HepG2 (cell line): Measurements from ENCODE around the gene DYRK2. TPM values are rescaled to one million over a fixed set of nuclear protein-coding genes. Genes with fewer than 3 reads are reported as not detected.

ENCODE experiments used
- ATAC-seq: fragments of 200-7000 bp; cut with Tn5 transposase; 3 replicates; pipeline ENCODE4 v1.9.1; 2020; ENCODE audit warnings: mild to moderate bottlenecking, moderate library complexity
- BruUV-seq: library from RNA; stranded (reverse); fragments of 400-500 nt; replicated peaks from 2 replicates; lab custom pipeline; 2021; lab: Mats Ljungman, UMichigan
- CTCF ChIA-PET: fragments of 300-600 bp; formaldehyde crosslinking; extraction: SDS; loops from one replicate; lab custom pipeline; 2021; ENCODE audit warnings: low total read pairs, inconsistent platforms, low intra/inter-chr PET ratio; lab: Yijun Ruan, JAX
- POLR2A ChIA-PET: fragments of 350-600 bp; sonication (Branson Sonifier 250); formaldehyde crosslinking; loops from one replicate; lab custom pipeline; 2020; ENCODE audit warnings: antibody characterized with exemption, inconsistent platforms; lab: Yijun Ruan, JAX
- DNase-seq: peaks from one replicate; pipeline ENCODE4 v3.0.0-alpha.2; 2015; ENCODE audit warnings: low spot score
- FAIRE-seq: peaks from 3 replicates; lab custom pipeline; 2011; peaks lifted over from hg19 to GRCh38; lab: Jason Lieb, UNC
- H2AFZ ChIP-seq: one replicate; pipeline ENCODE4 v1.6.1; 2011; ENCODE audit warnings: low read length, inconsistent platforms
- H3K27ac ChIP-seq: fragments of 300-600 bp; 3 replicates; pipeline ENCODE4 v1.8.0; 2011; ENCODE audit warnings: mixed run types, mild to moderate bottlenecking, mixed read lengths, low read length, inconsistent platforms; ENCODE audit not compliant: insufficient read depth; ENCODE audit errors: extremely low read length
- H3K27me3 ChIP-seq, 2 experiments: fragments of 200-600 bp in 1 of 2; 2 replicates in 1 of 2; 3 replicates in 1 of 2; pipeline versions ENCODE4 v1.6.0 to v1.8.0; 2011; ENCODE audit warnings: low read length in 2 of 2, mild to moderate bottlenecking in 2 of 2, moderate library complexity in 2 of 2, inconsistent platforms in 1 of 2; ENCODE audit not compliant: insufficient read depth in 2 of 2, control insufficient read depth in 1 of 2
- H3K36me3 ChIP-seq, 2 experiments: fragments of 200-600 bp in 1 of 2; replicated peaks in 1 of 2; 2 replicates in 1 of 2; 3 replicates in 1 of 2; pipeline versions ENCODE4 v1.5.1 to v1.8.0; 2011; ENCODE audit warnings: low read length in 2 of 2, inconsistent platforms in 1 of 2; ENCODE audit not compliant: insufficient read depth in 2 of 2, control insufficient read depth in 1 of 2
- H3K4me1 ChIP-seq: 2 replicates; pipeline ENCODE4 v1.5.1; 2012; ENCODE audit warnings: low read length, inconsistent platforms; ENCODE audit not compliant: insufficient read depth
- H3K4me2 ChIP-seq: 2 replicates; pipeline ENCODE4 v1.6.0; 2011; ENCODE audit warnings: low read depth, low read length, inconsistent platforms
- H3K4me3 ChIP-seq, 3 experiments: fragments of 200-600 bp in 1 of 3; sonication (generic), shearing (Covaris generic) in 1 of 3; replicated peaks in 1 of 3; 2 replicates each; pipeline ENCODE4 v1.5.1; 2011 to 2016; ENCODE audit warnings: low read length in 3 of 3, inconsistent platforms in 2 of 3, low read depth in 2 of 3, mild to moderate bottlenecking in 2 of 3, control low read depth in 1 of 3, mixed read lengths in 1 of 3; ENCODE audit not compliant: insufficient read depth in 1 of 3
- H3K79me2 ChIP-seq: one replicate; pipeline ENCODE4 v1.6.1; 2011; ENCODE audit warnings: low read length, inconsistent platforms; ENCODE audit not compliant: insufficient read depth
- H3K9ac ChIP-seq: 2 replicates; pipeline ENCODE4 v1.6.0; 2011; ENCODE audit warnings: mild to moderate bottlenecking, low read depth, low read length, inconsistent platforms; ENCODE audit not compliant: insufficient read depth
- H3K9me3 ChIP-seq: 2 replicates; pipeline ENCODE4 v1.5.1; 2012; ENCODE audit warnings: mild to moderate bottlenecking, low read length
- H4K20me1 ChIP-seq: 2 replicates; pipeline ENCODE4 v1.6.0; 2011; ENCODE audit warnings: inconsistent platforms, mild to moderate bottlenecking, low read length, moderate library complexity; ENCODE audit not compliant: insufficient read depth
- DDIT3 ChIP-seq: sonication (generic); formaldehyde crosslinking; IDR thresholded peaks from 2 replicates; pipeline ENCODE4 v1.4.0; 2020; ENCODE audit warnings: mild to moderate bottlenecking, missing genetic modification reagents
- FLYWCH1 ChIP-seq: sonication (generic); formaldehyde crosslinking; IDR thresholded peaks from 2 replicates; pipeline ENCODE4 v1.8.1; 2023; ENCODE audit warnings: mild to moderate bottlenecking, missing genetic modification reagents
- GRHL1 ChIP-seq: sonication (generic); formaldehyde crosslinking; conservative IDR thresholded peaks from 2 replicates; pipeline ENCODE4 v1.8.0; 2022; ENCODE audit warnings: missing genetic modification reagents
- NRL ChIP-seq: sonication (generic); formaldehyde crosslinking; IDR thresholded peaks from 2 replicates; pipeline ENCODE4 v1.5.0; 2020; ENCODE audit warnings: missing genetic modification reagents, mild to moderate bottlenecking, moderate library complexity, borderline replicate concordance
- RAD51 ChIP-seq: fragments of 450-650 bp; IDR thresholded peaks from 2 replicates; pipeline ENCODE4 v1.6.1; 2016; ENCODE audit warnings: borderline replicate concordance
- RCOR2 ChIP-seq: IDR thresholded peaks from 2 replicates; pipeline ENCODE4 v1.6.1; 2016; ENCODE audit warnings: missing biosample characterization, missing genetic modification reagents
- RXRA ChIP-seq: sonication (generic); formaldehyde crosslinking; IDR thresholded peaks from 2 replicates; pipeline ENCODE4 v1.5.1; 2020; ENCODE audit warnings: missing genetic modification reagents
- SRY ChIP-seq: sonication (generic); formaldehyde crosslinking; IDR thresholded peaks from 2 replicates; pipeline ENCODE4 v1.8.0; 2022; ENCODE audit warnings: mild to moderate bottlenecking, missing genetic modification reagents
- TSC22D2 ChIP-seq: sonication (generic); formaldehyde crosslinking; IDR thresholded peaks from 2 replicates; pipeline ENCODE4 v1.5.1; 2020; ENCODE audit warnings: missing genetic modification reagents, mild to moderate bottlenecking, borderline replicate concordance
- ZNF441 ChIP-seq: sonication (generic); formaldehyde crosslinking; IDR thresholded peaks from 2 replicates; pipeline ENCODE4 v1.7.0; 2021; ENCODE audit warnings: missing genetic modification reagents, borderline replicate concordance
- ZNF543 ChIP-seq: sonication (generic); formaldehyde crosslinking; IDR thresholded peaks from 2 replicates; pipeline ENCODE4 v1.4.0; 2020; ENCODE audit warnings: mild to moderate bottlenecking, missing genetic modification reagents
- WGBS: methylation state at CpG from one replicate; pipeline ENCODE4 v1.1.6; 2017; ENCODE audit warnings: low lambda C conversion rate; 5-methylcytosine and 5-hydroxymethylcytosine counted together
- in situ Hi-C: cut with HindIII; loops from 2 replicates; pipeline ENCODE4 v1.10.0; 2017; ENCODE audit warnings: low pct_unique_long_range_greater_than_20kb; ENCODE audit not compliant: extremely low pct_ligation_motif_present
- intact Hi-C: fragments of 100-400 bp; cut with micrococcal nuclease; formaldehyde crosslinking; loops from one replicate; pipeline ENCODE4 v1.10.0; 2022; ENCODE audit not compliant: unreplicated experiment
- polyA plus RNA-seq, 8 experiments: library from polyadenylated mRNA; depleted of rRNA in 3 of 8; stranded (reverse) in 7 of 8; unstranded in 1 of 8; fragments of >200 nt; fragmentation: Illumina TruSeq in 4 of 8; extraction: Trizol in 4 of 8; gene quantifications; 2 replicates each; pipeline versions ENCODE4 v1.2.1 to v1.2.3, GENCODE V29; 2011 to 2016; ENCODE audit warnings: low read depth in 4 of 8, missing spikeins in 1 of 8, mixed read lengths in 1 of 8; ENCODE audit not compliant: insufficient read depth in 1 of 8
- total RNA-seq, 5 experiments: library from RNA; depleted of rRNA; stranded (reverse); fragments of >200 nt; fragmentation: Illumina TruSeq; extraction: Trizol; gene quantifications; 2 replicates each; pipeline ENCODE4 v1.2.3, GENCODE V29; 2016; ENCODE audit warnings: low read depth in 1 of 5

Gene DYRK2
- total and polyA plus RNA-seq, 2 of the 13 experiments (the other 11 are each of a cell fraction or from before 2014, with no cell fraction given) = 8.2 to 11.5 TPM

GRCh38 chr12:67625004-67625403 lies 23.5 kb upstream of the DYRK2 start:
- intact Hi-C loops (no loop called here), in situ Hi-C loops (no loop called here)
- no peaks in the 10 kb centered on the region for H4K20me1 ChIP-seq
- no peaks in the 10 kb centered on the region for H3K9me3 ChIP-seq
- TF ChIP-seq ZNF441 (CRISPR knock-in tag) (no peak), FLYWCH1 (no peak), RCOR2 (CRISPR knock-in tag) (no peak), TSC22D2 (CRISPR knock-in tag) (no peak), RAD51 (no peak), ZNF543 (CRISPR knock-in tag) (no peak), DDIT3 (CRISPR knock-in tag) (no peak), NRL (CRISPR knock-in tag) (no peak), GRHL1 (CRISPR knock-in tag) (no peak), SRY (CRISPR knock-in tag) (no peak), RXRA (CRISPR knock-in tag) (no peak)
- H3K4me1 ChIP-seq = no peaks in the 10 kb centered on the region
- WGBS = 0% methylated on average over 1 of the region's 1 CpG
- H3K9ac ChIP-seq = no peak overlapping the region
- no TSS peak for BruUV-seq
- no peak overlapping the region for H3K27ac ChIP-seq
- H3K36me3 ChIP-seq = no peaks in the 10 kb centered on the region
- no peaks in the 10 kb centered on the region for H3K79me2 ChIP-seq
- DNase-seq (no peak), ATAC-seq (no peak), FAIRE-seq (no peak)
- CTCF ChIA-PET = no interaction called here
- no peak overlapping the region for H2AFZ ChIP-seq
- POLR2A ChIA-PET = no interaction called here
- peaks cover 0 to 7% of the 10 kb centered on the region in 2 experiments; a peak in 2 of 5 replicates for H3K27me3 ChIP-seq
- H3K4me2 ChIP-seq = no peak overlapping the region
- no peak overlapping the region for H3K4me3 ChIP-seq
